AG10803 (cell line): ENCODE measurements around the gene CDYL.

Source experiments
- DNase-seq: peaks from one replicate; pipeline ENCODE4 v3.0.0; 2010; ENCODE audit warnings: low read depth
- H3K4me3 ChIP-seq: 2 replicates; pipeline ENCODE4 v1.5.1; 2011; ENCODE audit warnings: mild to moderate bottlenecking, low read length, control low read depth
- CTCF ChIP-seq: conservative IDR thresholded peaks from 2 replicates; pipeline ENCODE4 v1.5.1; 2011; ENCODE audit warnings: mild to moderate bottlenecking, low read length, control low read depth, inconsistent platforms

CDYL gene

GRCh38 chr6:4790158-4790899 lies 14.1 kb downstream of the CDYL start:
- no peak; the same call in 1 of the 2 replicates for TF ChIP-seq CTCF
- no peak overlapping the region for H3K4me3 ChIP-seq
- DNase-seq, result no peak

- DNase-seq, result no peak
- H3K4me3 ChIP-seq, result no peak overlapping the region
These were observed 18.0 kb downstream of the CDYL start for GRCh38 chr6:4794140-4794707.

GRCh38 chr6:4797587-4797986 lies 21.4 kb downstream of the CDYL start:
- DNase-seq, result no peak
- H3K4me3 ChIP-seq, result no peak overlapping the region
- TF ChIP-seq CTCF, result no peak

More at GRCh38 chr6:4794140-4794707, 18.0 kb downstream of the CDYL start:
- no peak for TF ChIP-seq CTCF

- TF ChIP-seq CTCF, result no peak
- no peak overlapping the region for H3K4me3 ChIP-seq
- no peak for DNase-seq
These were observed 23.7 kb downstream of the CDYL start for GRCh38 chr6:4799912-4800311.

GRCh38 chr6:4800662-4801061 lies 24.5 kb downstream of the CDYL start:
- no peak for DNase-seq
- no peak for TF ChIP-seq CTCF
- no peak overlapping the region for H3K4me3 ChIP-seq

- DNase-seq, result no peak
- no peak for TF ChIP-seq CTCF
These were observed 25.4 kb downstream of the CDYL start for GRCh38 chr6:4801491-4802110.

More at GRCh38 chr6:4801491-4802110, 25.4 kb downstream of the CDYL start:
- no peak overlapping the region for H3K4me3 ChIP-seq
